K562 (cell line): Measurements from ENCODE around the gene ARL10. TPM values are rescaled to one million over a fixed set of nuclear protein-coding genes. Genes with fewer than 3 reads are reported as not detected.

Experiments used
- ATAC-seq: fragments of 200-7000 bp; cut with Tn5 transposase; 3 replicates; pipeline ENCODE4 v1.9.1; 2020; ENCODE audit warnings: moderate library complexity
- BruUV-seq: library from RNA; stranded (reverse); fragments of 400-500 nt; replicated peaks from 2 replicates; lab custom pipeline; 2021; lab: Mats Ljungman, UMichigan
- CTCF ChIA-PET: fragments of 300-600 bp; formaldehyde crosslinking; extraction: SDS; loops from one replicate; lab custom pipeline; 2021; ENCODE audit warnings: low intra/inter-chr PET ratio; lab: Yijun Ruan, JAX
- POLR2A ChIA-PET: fragments of 300-600, 350-650 bp; sonication (Branson Sonifier 250); formaldehyde crosslinking; extraction: SDS; loops from one replicate; lab custom pipeline; 2021; ENCODE audit warnings: antibody characterized with exemption, inconsistent platforms; lab: Yijun Ruan, JAX
- DNase-seq, 4 experiments: peaks; one replicate each; pipeline versions ENCODE4 v3.0.0 to v3.0.0-alpha.2; 2011 to 2018; ENCODE audit warnings: low spot score in 3 of 4, mixed read lengths in 3 of 4; ENCODE audit errors: extremely low read depth in 1 of 4
- FAIRE-seq: peaks from 2 replicates; lab custom pipeline; 2011; peaks lifted over from hg19 to GRCh38; lab: Jason Lieb, UNC
- H2AFZ ChIP-seq: 2 replicates; pipeline ENCODE4 v1.6.0; 2011; ENCODE audit warnings: low read depth, low read length, control low read depth, inconsistent platforms
- H3K27ac ChIP-seq: fragments of 200-600 bp; 3 replicates; pipeline ENCODE4 v1.8.0; 2011; ENCODE audit warnings: low read depth, mild to moderate bottlenecking, control low read depth, inconsistent platforms, low read length, moderate library complexity, mixed read lengths; ENCODE audit errors: extremely low read depth
- H3K27me3 ChIP-seq, 2 experiments: fragments of 300-600 bp in 1 of 2; 2 replicates in 1 of 2; 3 replicates in 1 of 2; pipeline versions ENCODE4 v1.6.0 to v1.8.0; 2011; ENCODE audit warnings: inconsistent platforms in 2 of 2, low read length in 2 of 2, mild to moderate bottlenecking in 1 of 2, mixed read lengths in 1 of 2, moderate library complexity in 1 of 2; ENCODE audit not compliant: control insufficient read depth in 2 of 2, insufficient read depth in 2 of 2
- H3K36me3 ChIP-seq: fragments of 300-600 bp; 3 replicates; pipeline ENCODE4 v1.8.0; 2011; ENCODE audit warnings: mild to moderate bottlenecking, low read length, inconsistent platforms; ENCODE audit not compliant: control insufficient read depth, insufficient read depth
- H3K4me1 ChIP-seq, 2 experiments: fragments of 200-600 bp in 1 of 2; replicated peaks in 1 of 2; 2 replicates in 1 of 2; 3 replicates in 1 of 2; pipeline versions ENCODE4 v1.5.1 to v1.8.0; 2011; ENCODE audit warnings: inconsistent platforms in 2 of 2, low read length in 2 of 2, mild to moderate bottlenecking in 1 of 2, mixed read lengths in 1 of 2, moderate library complexity in 1 of 2; ENCODE audit not compliant: control insufficient read depth in 2 of 2, insufficient read depth in 2 of 2
- H3K4me2 ChIP-seq: 2 replicates; pipeline ENCODE4 v1.6.1; 2011; ENCODE audit warnings: low read length, control low read depth, inconsistent platforms, mixed read lengths; ENCODE audit not compliant: insufficient read depth
- H3K4me3 ChIP-seq: fragments of 200-600 bp; sonication (generic), shearing (Covaris generic); 2 replicates; pipeline ENCODE4 v1.5.1; 2016; ENCODE audit warnings: control low read depth, inconsistent platforms
- H3K79me2 ChIP-seq: fragments of 200-600 bp; 3 replicates; pipeline ENCODE4 v1.8.0; 2011; ENCODE audit warnings: low read length, inconsistent platforms; ENCODE audit not compliant: control insufficient read depth, insufficient read depth
- H3K9ac ChIP-seq, 2 experiments: 2 replicates each; pipeline versions ENCODE4 v1.6.0 to v1.6.1; 2011; ENCODE audit warnings: low read depth in 2 of 2, low read length in 2 of 2, control low read depth in 1 of 2, inconsistent platforms in 1 of 2, mild to moderate bottlenecking in 1 of 2, mixed read lengths in 1 of 2; ENCODE audit not compliant: insufficient read depth in 1 of 2
- H3K9me1 ChIP-seq: one replicate; pipeline ENCODE4 v1.6.0; 2011; ENCODE audit warnings: inconsistent platforms, mild to moderate bottlenecking, low read length, moderate library complexity; ENCODE audit not compliant: control insufficient read depth, insufficient read depth
- H3K9me3 ChIP-seq: replicated peaks from 2 replicates; pipeline ENCODE4 v1.5.1; 2011; ENCODE audit warnings: low read depth, low read length, inconsistent platforms; ENCODE audit not compliant: control insufficient read depth, insufficient read depth
- H4K20me1 ChIP-seq: replicated peaks from 2 replicates; pipeline ENCODE4 v1.6.1; 2011; ENCODE audit warnings: low read length, inconsistent platforms, mixed read lengths; ENCODE audit not compliant: control insufficient read depth, insufficient read depth
- CTCF ChIP-seq, 3 experiments: IDR thresholded peaks in 2 of 3; conservative IDR thresholded peaks in 1 of 3; 2 replicates each; pipeline ENCODE4 v1.5.1; 2011 to 2012; ENCODE audit warnings: low read length in 3 of 3, mild to moderate bottlenecking in 3 of 3, control low read depth in 2 of 3, improper control_type of control experiment in 1 of 3, inconsistent platforms in 1 of 3, low read depth in 1 of 3, mixed read lengths in 1 of 3, moderate library complexity in 1 of 3; ENCODE audit not compliant: insufficient read depth in 2 of 3
- CUX1 ChIP-seq: fragments of 200-800 bp; sonication (Bioruptor generic); IDR thresholded peaks from 2 replicates; pipeline ENCODE4 v1.6.1; 2016; ENCODE audit warnings: missing genetic modification characterization, missing compliant biosample characterization
- ESRRA ChIP-seq: fragments of 450-650 bp; IDR thresholded peaks from 2 replicates; pipeline ENCODE4 v1.6.1; 2014; ENCODE audit warnings: low read depth, mild to moderate bottlenecking, moderate library complexity, borderline replicate concordance
- POLR2A ChIP-seq: fragments of 450-650 bp; conservative IDR thresholded peaks from 2 replicates; pipeline ENCODE4 v1.6.1; 2016
- POLR2G ChIP-seq: fragments of 200-400 bp; formaldehyde crosslinking; IDR thresholded peaks from 2 replicates; pipeline ENCODE4 v1.6.1; 2017; ENCODE audit warnings: low read depth, mild to moderate bottlenecking, antibody characterized with exemption, low read length, moderate library complexity
- RBFOX2 ChIP-seq: fragments of 200-400 bp; formaldehyde crosslinking; IDR thresholded peaks from 2 replicates; pipeline ENCODE4 v1.6.1; 2017; ENCODE audit warnings: low read depth, mild to moderate bottlenecking, low read length, moderate library complexity
- SUPT5H ChIP-seq: fragments of 450-650 bp; IDR thresholded peaks from 2 replicates; pipeline ENCODE4 v1.6.1; 2016
- WGBS: fragments of 100-300 bp; shearing (Covaris generic); methylation state at CpG from one replicate; pipeline ENCODE4 v1.1.6; 2016; ENCODE audit warnings: low coverage, mixed read lengths; ENCODE audit not compliant: insufficient coverage; ENCODE audit errors: missing lambda C conversion rate; 5-methylcytosine and 5-hydroxymethylcytosine counted together
- in situ Hi-C: fragments of 300-500 bp; cut with MboI; formaldehyde crosslinking; loops from 4 replicates; pipeline ENCODE4 v1.15.0; 2018; ENCODE audit warnings: inconsistent platforms, mixed read lengths
- intact Hi-C: fragments of 100-400 bp; cut with micrococcal nuclease; formaldehyde crosslinking; loops from 2 replicates; pipeline ENCODE4 v1.14.2; 2022
- polyA plus RNA-seq, 8 experiments: library from polyadenylated mRNA; depleted of rRNA in 4 of 8; stranded (reverse) in 5 of 8; unstranded in 3 of 8; fragments of >200 nt; fragmentation: Nextera tagmentation in 2 of 8; fragmentation: Illumina TruSeq in 1 of 8; extraction: Ambion mirVana in 2 of 8; extraction: Trizol in 1 of 8; gene quantifications; 2 replicates each; pipeline versions ENCODE4 v1.2.1 to v1.2.3, GENCODE V29; 2011 to 2014; ENCODE audit warnings: inconsistent platforms in 1 of 8, missing spikeins in 1 of 8
- total RNA-seq, 7 experiments: library from RNA; depleted of rRNA in 6 of 7; stranded (reverse); fragments of >200 nt in 6 of 7; fragmentation: Illumina TruSeq in 2 of 7; extraction: Trizol in 2 of 7; gene quantifications; 2 replicates each; pipeline versions ENCODE4 v1.2.1 to v1.2.3, GENCODE V29; 2011 to 2021; ENCODE audit warnings: low replicate concordance in 1 of 7

Gene ARL10
- total and polyA plus RNA-seq, 9 of the 15 experiments (the other 6 are each of a cell fraction or from before 2014, with no cell fraction given) = under 0.01 to 0.40 (median 0.34) TPM; not detected in 3

GRCh38 chr5:176383248-176383905 lies 18.1 kb downstream of the ARL10 start:
- Histone ChIP-seq H3K27ac (no peak overlapping the region), H3K9me1 (no peaks in the 10 kb centered on the region), H4K20me1 (no peaks in the 10 kb centered on the region; the same call in 1 of the 2 replicates), H3K79me2 (peaks cover 37% of the 10 kb centered on the region), H3K4me3 (no peak overlapping the region), H3K4me1 (peaks cover 6 to 7% of the 10 kb centered on the region in 2 experiments; a peak in 3 of 5 replicates), H2AFZ (no peak overlapping the region), H3K9me3 (no peaks in the 10 kb centered on the region), H3K36me3 (peaks cover 82% of the 10 kb centered on the region), H3K4me2 (no peak overlapping the region)
- no peak for FAIRE-seq
- ChIA-PET CTCF (no interaction called here), POLR2A (interaction anchor here (0.8 kb wide), 1 partner anchor 11 kb away, joined by 3 read pairs; no protein-coding TSS in a partner anchor)
- intact Hi-C loops = no loop called here
- 97% methylated on average over 14 of the region's 15 CpGs for WGBS
- ATAC-seq = no peak
- in situ Hi-C loops = no loop called here
- no TSS peak for BruUV-seq
- TF ChIP-seq ESRRA = no peak
- TF ChIP-seq RBFOX2 = peak; percentile 65
- no peak for TF ChIP-seq CTCF (IDR thresholded peaks at IDR 0.05 in 2 of 3, conservative IDR thresholded peaks at IDR 0.05 in 1 of 3; ENCODE audit: insufficient read depth in 2 of 3, low read depth in 1 of 3, low read length in 3 of 3)
- peak; percentile 57 for TF ChIP-seq POLR2G
- peak; percentile 21 for TF ChIP-seq POLR2A
- 0 out of 2 replicates have a peak, but pooled peaks have one; percentile 30 for TF ChIP-seq SUPT5H
- no peak for TF ChIP-seq CUX1 (CRISPR knock-in tag)
- TF ChIP-seq, all 486 proteins: peak for 4
- Histone ChIP-seq H3K27me3 (no peaks in the 10 kb centered on the region), H3K9ac (0 out of 4 replicates have a peak overlapping the region, but pooled peaks of 1 of the 2 experiments have one; percentile 23)
- no peak for DNase-seq
